K562 (cell line): Measurements from ENCODE around the gene FOSL1. TPM values are rescaled to one million over a fixed set of nuclear protein-coding genes. Genes with fewer than 3 reads are reported as not detected.

ENCODE experiments used
- E4F1 ChIP-seq: fragments of 250-450 bp; sonication (Bioruptor Pico); IDR thresholded peaks from 2 replicates; pipeline ENCODE4 v1.5.0; 2021; ENCODE audit warnings: mild to moderate bottlenecking, borderline replicate concordance
- FOXJ2 ChIP-seq: fragments of 200-800 bp; sonication (Bioruptor generic); IDR thresholded peaks from 2 replicates; pipeline ENCODE4 v1.6.1; 2016; ENCODE audit warnings: missing genetic modification characterization, missing compliant biosample characterization
- MAFK ChIP-seq: IDR thresholded peaks from 2 replicates; pipeline ENCODE4 v1.6.1; 2011; ENCODE audit warnings: low read length, improper control_type of control experiment
- MAX ChIP-seq: sonication (generic); formaldehyde crosslinking; IDR thresholded peaks from 2 replicates; pipeline ENCODE4 v1.9.0; 2022; ENCODE audit warnings: mild to moderate bottlenecking, missing genetic modification reagents
- RNF219 ChIP-seq: fragments of 250-450 bp; sonication (Bioruptor Pico); IDR thresholded peaks from 2 replicates; pipeline ENCODE4 v1.5.0; 2022; ENCODE audit warnings: mild to moderate bottlenecking
- polyA plus RNA-seq, 8 experiments: library from polyadenylated mRNA; depleted of rRNA in 4 of 8; stranded (reverse) in 5 of 8; unstranded in 3 of 8; fragments of >200 nt; fragmentation: Nextera tagmentation in 2 of 8; fragmentation: Illumina TruSeq in 1 of 8; extraction: Ambion mirVana in 2 of 8; extraction: Trizol in 1 of 8; gene quantifications; 2 replicates each; pipeline versions ENCODE4 v1.2.1 to v1.2.3, GENCODE V29; 2011 to 2014; ENCODE audit warnings: inconsistent platforms in 1 of 8, missing spikeins in 1 of 8
- total RNA-seq, 7 experiments: library from RNA; depleted of rRNA in 6 of 7; stranded (reverse); fragments of >200 nt in 6 of 7; fragmentation: Illumina TruSeq in 2 of 7; extraction: Trizol in 2 of 7; gene quantifications; 2 replicates each; pipeline versions ENCODE4 v1.2.1 to v1.2.3, GENCODE V29; 2011 to 2021; ENCODE audit warnings: low replicate concordance in 1 of 7

Gene FOSL1
- total and polyA plus RNA-seq, 9 of the 15 experiments (the other 6 are each of a cell fraction or from before 2014, with no cell fraction given), result 3.5 to 39.6 (median 10.0) TPM

- TF ChIP-seq RNF219 (CRISPR knock-in tag), result no peak
- no peak for TF ChIP-seq MAFK
- no peak for TF ChIP-seq E4F1 (CRISPR knock-in tag)
- TF ChIP-seq MAX (CRISPR knock-in tag), result no peak
- no peak for TF ChIP-seq FOXJ2 (tag)
Measured at GRCh38 chr11:65849771-65850216, 50.4 kb downstream of the FOSL1 start (continued).
